ENCODE data around the gene CACNA1C. TPM values are rescaled to one million over a fixed set of nuclear protein-coding genes. Genes with fewer than 3 reads are reported as not detected.

Gene CACNA1C
- total RNA-seq, 1 experiment from 2014 or later: 3.7 TPM

- Histone ChIP-seq H3K36me3 (ENCODE audit: insufficient read depth, low read length, poor library complexity, severe bottlenecking) (no peaks in the 10 kb centered on the region), H3K9me3 (ENCODE audit: low read depth, low read length, poor library complexity, severe bottlenecking) (no peaks in the 10 kb centered on the region), H3K27me3 (replicated peaks; ENCODE audit: insufficient read depth, low read depth, low read length, poor library complexity) (no peaks in the 10 kb centered on the region), H3K27ac (ENCODE audit: low read depth, low read length, poor library complexity, severe bottlenecking) (no peak overlapping the region), H3K4me1 (ENCODE audit: insufficient read depth, low read length, poor library complexity, severe bottlenecking) (no peaks in the 10 kb centered on the region), H3K4me3 (ENCODE audit: low read depth, low read length, poor library complexity, severe bottlenecking) (no peak overlapping the region)
- DNase-seq (ENCODE audit: low spot score): no peak
- POLR2A ChIA-PET (ENCODE audit: low non-redundant PET): no interaction called here
- CTCF ChIA-PET: no interaction called here
- intact Hi-C loops (cut with micrococcal nuclease; ENCODE audit: unreplicated experiment): no loop called here
- no peak for TF ChIP-seq CTCF (conservative IDR thresholded peaks at IDR 0.05; ENCODE audit: low read depth, low read length)
- no peak for TF ChIP-seq EZH2 (IDR thresholded peaks at IDR 0.05; ENCODE audit: borderline replicate concordance, low read depth, low read length, poor library complexity, severe bottlenecking)
- no TSS peak for BruUV-seq (replicated peaks)
Measured at GRCh38 chr12:2345902-2346301, 293.1 kb downstream of the CACNA1C start.

- no peaks in the 10 kb centered on the region for H3K36me3 ChIP-seq (ENCODE audit: insufficient read depth, low read length, poor library complexity, severe bottlenecking)
Measured at GRCh38 chr12:2346416-2346815, 293.6 kb downstream of the CACNA1C start.

GRCh38 chr12:2347137-2347843 lies 294.5 kb downstream of the CACNA1C start:
- no peak for DNase-seq (ENCODE audit: low spot score)
- H3K9me3 ChIP-seq (ENCODE audit: low read depth, low read length, poor library complexity, severe bottlenecking): no peaks in the 10 kb centered on the region
- ChIA-PET CTCF (no interaction called here), POLR2A (ENCODE audit: low non-redundant PET) (no interaction called here)
- no peak for TF ChIP-seq EZH2 (IDR thresholded peaks at IDR 0.05; ENCODE audit: borderline replicate concordance, low read depth, low read length, poor library complexity, severe bottlenecking)
- no peaks in the 10 kb centered on the region for H3K4me1 ChIP-seq (ENCODE audit: insufficient read depth, low read length, poor library complexity, severe bottlenecking)
- BruUV-seq (replicated peaks): no TSS peak
- H3K27ac ChIP-seq (ENCODE audit: low read depth, low read length, poor library complexity, severe bottlenecking): no peak overlapping the region
- intact Hi-C loops (cut with micrococcal nuclease; ENCODE audit: unreplicated experiment): no loop called here
- H3K4me3 ChIP-seq (ENCODE audit: low read depth, low read length, poor library complexity, severe bottlenecking): no peak overlapping the region
- H3K27me3 ChIP-seq (replicated peaks; ENCODE audit: insufficient read depth, low read depth, low read length, poor library complexity): no peaks in the 10 kb centered on the region
- no peaks in the 10 kb centered on the region for H3K36me3 ChIP-seq (ENCODE audit: insufficient read depth, low read length, poor library complexity, severe bottlenecking)

More at GRCh38 chr12:2346416-2346815, 293.6 kb downstream of the CACNA1C start:
- Histone ChIP-seq H3K9me3 (ENCODE audit: low read depth, low read length, poor library complexity, severe bottlenecking) (no peaks in the 10 kb centered on the region), H3K4me1 (ENCODE audit: insufficient read depth, low read length, poor library complexity, severe bottlenecking) (no peaks in the 10 kb centered on the region), H3K27me3 (replicated peaks; ENCODE audit: insufficient read depth, low read depth, low read length, poor library complexity) (no peaks in the 10 kb centered on the region), H3K27ac (ENCODE audit: low read depth, low read length, poor library complexity, severe bottlenecking) (no peak overlapping the region), H3K4me3 (ENCODE audit: low read depth, low read length, poor library complexity, severe bottlenecking) (no peak overlapping the region)
- ChIA-PET CTCF (no interaction called here), POLR2A (ENCODE audit: low non-redundant PET) (no interaction called here)
- no TSS peak for BruUV-seq (replicated peaks)
- TF ChIP-seq EZH2 (IDR thresholded peaks at IDR 0.05; ENCODE audit: borderline replicate concordance, low read depth, low read length, poor library complexity, severe bottlenecking): no peak
- TF ChIP-seq CTCF (conservative IDR thresholded peaks at IDR 0.05; ENCODE audit: low read depth, low read length): no peak
- intact Hi-C loops (cut with micrococcal nuclease; ENCODE audit: unreplicated experiment): no loop called here
- no peak for DNase-seq (ENCODE audit: low spot score)

All from A673 (cell line).